Measurements from ENCODE around the gene PCDHA10.

The PCDHA10 gene

DNA sequence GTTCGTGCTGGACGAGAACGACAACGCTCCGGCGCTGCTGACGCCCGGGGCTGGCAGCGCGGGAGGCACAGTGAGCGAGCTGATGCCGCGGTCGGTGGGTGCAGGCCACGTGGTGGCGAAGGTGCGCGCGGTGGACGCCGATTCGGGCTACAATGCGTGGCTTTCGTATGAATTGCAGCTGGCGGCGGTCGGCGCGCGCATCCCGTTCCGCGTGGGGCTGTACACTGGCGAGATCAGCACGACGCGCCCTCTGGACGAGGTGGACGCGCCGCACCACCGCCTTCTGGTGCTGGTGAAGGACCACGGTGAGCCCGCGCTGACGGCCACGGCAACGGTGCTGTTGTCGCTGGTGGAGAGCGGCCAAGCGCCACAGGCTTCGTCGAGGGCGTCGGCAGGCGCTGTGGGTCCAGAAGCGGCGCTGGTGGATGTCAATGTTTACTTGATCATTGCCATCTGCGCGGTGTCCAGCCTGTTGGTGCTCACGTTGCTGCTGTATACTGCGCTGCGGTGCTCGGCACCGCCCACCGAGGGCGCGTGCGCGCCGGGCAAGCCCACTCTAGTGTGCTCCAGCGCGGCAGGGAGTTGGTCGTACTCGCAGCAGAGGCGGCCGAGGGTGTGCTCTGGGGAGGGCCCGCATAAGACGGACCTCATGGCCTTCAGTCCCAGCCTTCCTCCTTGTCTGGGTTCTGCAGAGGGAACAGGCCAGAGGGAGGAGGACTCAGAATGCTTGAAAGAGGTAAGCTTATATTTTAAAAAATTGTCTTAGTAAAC lies 28.4 kb downstream of the PCDHA10 start:
- no peak for DNase-seq (ENCODE audit: low read depth)

DNA sequence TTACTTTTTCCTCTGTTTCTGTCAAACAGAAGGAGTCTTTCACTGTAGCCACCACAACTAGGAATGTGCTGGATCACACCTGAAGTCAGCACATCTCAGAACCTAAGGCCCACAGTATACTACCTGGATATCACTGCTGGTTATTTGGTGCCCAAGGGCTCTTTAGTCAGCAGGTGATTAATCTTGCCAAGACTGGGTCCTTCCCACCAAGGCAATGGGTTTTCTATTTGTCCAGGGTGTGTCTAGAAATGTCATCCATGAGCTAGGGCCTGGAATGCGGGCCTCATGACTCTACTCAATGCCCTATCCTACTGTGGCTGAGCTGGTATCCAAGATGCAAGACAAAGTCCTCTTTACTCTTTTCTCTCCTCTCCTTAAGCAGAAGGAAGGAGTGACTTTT lies 60.6 kb downstream of the PCDHA10 start:
- DNase-seq (ENCODE audit: low read depth): no peak

Measured in fibroblast of gingiva (primary cell).